ENCODE measurements around the gene INPP4A.

DNA sequence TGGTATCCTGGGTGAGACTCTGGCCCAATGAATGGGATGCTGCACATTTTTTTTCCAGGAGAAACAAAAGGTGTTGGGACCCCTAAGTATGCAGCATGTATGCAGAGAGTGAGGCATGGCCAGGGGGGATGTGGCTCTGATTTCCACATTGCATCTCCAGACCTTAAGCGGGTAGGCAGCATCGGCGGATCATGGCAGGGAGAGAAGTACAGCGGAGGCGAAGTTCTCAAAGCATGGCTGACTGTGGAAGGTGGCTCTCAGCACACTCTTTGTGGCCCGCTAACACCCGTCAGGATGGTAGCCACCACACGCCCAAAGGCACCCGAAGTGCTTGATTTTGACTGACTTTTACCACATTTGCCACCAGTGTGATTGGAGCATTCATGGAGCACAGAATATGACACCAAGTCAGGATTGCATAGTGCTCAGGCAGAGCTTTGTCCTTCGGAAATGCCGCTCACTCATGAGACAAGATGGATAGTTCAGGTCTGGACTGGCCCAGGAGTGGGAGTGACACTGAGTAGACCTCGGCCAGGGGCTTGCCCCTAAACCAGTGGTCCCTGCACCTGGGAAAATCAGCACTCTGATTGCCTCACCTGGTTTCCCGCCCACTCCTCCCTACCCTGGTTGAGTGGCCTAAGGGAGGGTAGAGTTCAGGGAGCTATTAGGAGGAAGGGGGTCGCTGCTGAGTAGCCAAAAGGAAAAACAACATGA, 14.2 kb downstream of the INPP4A start:
- TF ChIP-seq, protein P1, sequence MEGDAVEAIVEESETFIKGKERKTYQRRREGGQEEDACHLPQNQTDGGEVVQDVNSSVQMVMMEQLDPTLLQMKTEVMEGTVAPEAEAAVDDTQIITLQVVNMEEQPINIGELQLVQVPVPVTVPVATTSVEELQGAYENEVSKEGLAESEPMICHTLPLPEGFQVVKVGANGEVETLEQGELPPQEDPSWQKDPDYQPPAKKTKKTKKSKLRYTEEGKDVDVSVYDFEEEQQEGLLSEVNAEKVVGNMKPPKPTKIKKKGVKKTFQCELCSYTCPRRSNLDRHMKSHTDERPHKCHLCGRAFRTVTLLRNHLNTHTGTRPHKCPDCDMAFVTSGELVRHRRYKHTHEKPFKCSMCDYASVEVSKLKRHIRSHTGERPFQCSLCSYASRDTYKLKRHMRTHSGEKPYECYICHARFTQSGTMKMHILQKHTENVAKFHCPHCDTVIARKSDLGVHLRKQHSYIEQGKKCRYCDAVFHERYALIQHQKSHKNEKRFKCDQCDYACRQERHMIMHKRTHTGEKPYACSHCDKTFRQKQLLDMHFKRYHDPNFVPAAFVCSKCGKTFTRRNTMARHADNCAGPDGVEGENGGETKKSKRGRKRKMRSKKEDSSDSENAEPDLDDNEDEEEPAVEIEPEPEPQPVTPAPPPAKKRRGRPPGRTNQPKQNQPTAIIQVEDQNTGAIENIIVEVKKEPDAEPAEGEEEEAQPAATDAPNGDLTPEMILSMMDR (conservative IDR thresholded peaks at IDR 0.05; ENCODE audit: low read depth, low read length): no peak
- TF ChIP-seq EZH2 (IDR thresholded peaks at IDR 0.05; ENCODE audit: low read length, unreplicated experiment): no peak

Measured in PC-3 (cell line).